Endothelial cell of umbilical vein (primary cell): Measurements from ENCODE around the gene SSB. TPM values are rescaled to one million over a fixed set of nuclear protein-coding genes. Genes with fewer than 3 reads are reported as not detected.

Experiments
- BruUV-seq: library from RNA; stranded (reverse); fragments of 400-500 nt; replicated peaks from 2 replicates; lab custom pipeline; 2021; lab: Mats Ljungman, UMichigan
- CTCF ChIA-PET: fragments of 300-600, 350-600 bp; sonication (Branson Sonifier 250); formaldehyde crosslinking; loops from one replicate; lab custom pipeline; 2021; ENCODE audit warnings: antibody characterized with exemption, inconsistent platforms; lab: Charles Lee
- POLR2A ChIA-PET: fragments of 300-600, 350-600 bp; sonication (Branson Sonifier 250); formaldehyde crosslinking; loops from one replicate; lab custom pipeline; 2021; ENCODE audit warnings: antibody characterized with exemption, inconsistent platforms; lab: Charles Lee
- DNase-seq: peaks from one replicate; pipeline ENCODE4 v3.0.0-alpha.2; 2011; ENCODE audit warnings: low read depth, low spot score
- FAIRE-seq: peaks from 2 replicates; lab custom pipeline; 2011; peaks lifted over from hg19 to GRCh38; lab: Jason Lieb, UNC
- H2AFZ ChIP-seq: 2 replicates; pipeline ENCODE4 v1.6.0; 2012; ENCODE audit warnings: low read depth, low read length, control low read depth, inconsistent platforms
- H3K27ac ChIP-seq: 2 replicates; pipeline ENCODE4 v1.5.1; 2011; ENCODE audit warnings: low read depth, mild to moderate bottlenecking, control low read depth, low read length, moderate library complexity; ENCODE audit not compliant: insufficient read depth
- H3K27me3 ChIP-seq, 2 experiments: 2 replicates each; pipeline versions ENCODE4 v1.6.0 to v1.6.1; 2011; ENCODE audit warnings: low read length in 2 of 2, mixed read lengths in 1 of 2; ENCODE audit not compliant: control insufficient read depth in 2 of 2, insufficient read depth in 2 of 2
- H3K36me3 ChIP-seq, 2 experiments: 2 replicates in 1 of 2; 3 replicates in 1 of 2; pipeline ENCODE4 v1.5.1; 2011; ENCODE audit warnings: low read length in 2 of 2, mild to moderate bottlenecking in 1 of 2, moderate library complexity in 1 of 2; ENCODE audit not compliant: control insufficient read depth in 2 of 2, insufficient read depth in 2 of 2; ENCODE audit errors: extremely low read depth in 1 of 2
- H3K4me1 ChIP-seq: 3 replicates; pipeline ENCODE4 v1.5.1; 2011; ENCODE audit warnings: mild to moderate bottlenecking, low read length; ENCODE audit not compliant: control insufficient read depth, insufficient read depth; ENCODE audit errors: extremely low read depth
- H3K4me2 ChIP-seq: 2 replicates; pipeline ENCODE4 v1.6.1; 2011; ENCODE audit warnings: low read length, control low read depth, mixed read lengths; ENCODE audit not compliant: insufficient read depth
- H3K4me3 ChIP-seq, 3 experiments: fragments of 200-600 bp in 1 of 3; sonication (generic), shearing (Covaris generic) in 1 of 3; replicated peaks in 1 of 3; 2 replicates each; pipeline ENCODE4 v1.5.1; 2011 to 2016; ENCODE audit warnings: control low read depth in 3 of 3, low read length in 3 of 3, mild to moderate bottlenecking in 2 of 3, inconsistent platforms in 1 of 3, low read depth in 1 of 3, moderate library complexity in 1 of 3; ENCODE audit not compliant: insufficient read depth in 1 of 3
- H3K79me2 ChIP-seq: 2 replicates; pipeline ENCODE4 v1.6.0; 2012; ENCODE audit warnings: low read length, inconsistent platforms; ENCODE audit not compliant: control insufficient read depth, insufficient read depth
- H3K9ac ChIP-seq: replicated peaks from 2 replicates; pipeline ENCODE3; 2011; ENCODE audit warnings: low read length, control low read depth; ENCODE audit not compliant: insufficient read depth; ENCODE audit errors: extremely low read depth
- H3K9me1 ChIP-seq: replicated peaks from 3 replicates; pipeline ENCODE4 v1.6.0; 2011; ENCODE audit warnings: mild to moderate bottlenecking, low read length; ENCODE audit not compliant: control insufficient read depth, insufficient read depth; ENCODE audit errors: extremely low read depth
- H3K9me3 ChIP-seq: replicated peaks from 2 replicates; pipeline ENCODE4 v1.5.1; 2012; ENCODE audit warnings: low read length, inconsistent platforms; ENCODE audit not compliant: control insufficient read depth, insufficient read depth
- H4K20me1 ChIP-seq: replicated peaks from 2 replicates; pipeline ENCODE3; 2011; ENCODE audit warnings: mild to moderate bottlenecking, low read length; ENCODE audit not compliant: control insufficient read depth, insufficient read depth; ENCODE audit errors: extremely low read depth
- EZH2 ChIP-seq: IDR thresholded peaks from 2 replicates; pipeline ENCODE4 v1.6.1; 2012; ENCODE audit warnings: borderline replicate concordance, low read depth, mild to moderate bottlenecking, moderate library complexity, low read length, inconsistent platforms; ENCODE audit not compliant: severe bottlenecking
- FOS ChIP-seq: IDR thresholded peaks from 2 replicates; pipeline ENCODE4 v1.6.1; 2011; ENCODE audit warnings: mild to moderate bottlenecking, low read length, moderate library complexity, borderline replicate concordance; ENCODE audit not compliant: insufficient read depth
- GATA2 ChIP-seq: IDR thresholded peaks from 2 replicates; pipeline ENCODE4 v1.7.0; 2011; ENCODE audit warnings: low read depth, mild to moderate bottlenecking, moderate library complexity, mixed read lengths, low read length; ENCODE audit not compliant: insufficient read length, insufficient read depth
- JUN ChIP-seq: IDR thresholded peaks from 2 replicates; pipeline ENCODE4 v1.6.1; 2011; ENCODE audit warnings: borderline replicate concordance, low read depth; ENCODE audit not compliant: insufficient read length, insufficient read depth
- MYC ChIP-seq: IDR thresholded peaks from one replicate; pipeline ENCODE4 v1.6.1; 2011; ENCODE audit warnings: mild to moderate bottlenecking, low read depth, low read length
- POLR2AphosphoS5 ChIP-seq: IDR thresholded peaks from 2 replicates; pipeline ENCODE4 v1.6.1; 2012; ENCODE audit warnings: low read depth, mild to moderate bottlenecking, control low read depth, low read length, moderate library complexity; ENCODE audit not compliant: insufficient read depth
- dilution Hi-C: fragments of 300-500 bp; cut with MboI; formaldehyde crosslinking; loops from one replicate; pipeline ENCODE4 v1.15.0; 2019; ENCODE audit warnings: low sequenced_read_pairs; ENCODE audit not compliant: extremely low pct_ligation_motif_present
- intact Hi-C: fragments of 100-400 bp; cut with micrococcal nuclease; formaldehyde crosslinking; loops from one replicate; pipeline ENCODE4 v1.10.0; 2022
- polyA plus RNA-seq, 4 experiments: library from polyadenylated mRNA; depleted of rRNA in 3 of 4; stranded (reverse) in 3 of 4; unstranded in 1 of 4; fragments of >200 nt; gene quantifications; 2 replicates each; pipeline versions ENCODE4 v1.2.1 to v1.2.3, GENCODE V29; 2011 to 2012; ENCODE audit warnings: missing spikeins in 1 of 4
- total RNA-seq: library from RNA; stranded (reverse); gene quantifications from 2 replicates; pipeline ENCODE4 v1.2.3, GENCODE V29; 2021
- TF ChIP-seq, protein P1 (sequence below), 2 donors: IDR thresholded peaks; 1 replicate in 1 of 2; 2 replicates in 1 of 2; pipeline ENCODE4 v1.5.1; 2011; ENCODE audit warnings: low read length in 2 of 2, mild to moderate bottlenecking in 2 of 2, moderate library complexity in 2 of 2, control low read depth in 1 of 2, inconsistent platforms in 1 of 2, low read depth in 1 of 2; ENCODE audit not compliant: insufficient read depth in 1 of 2; ENCODE audit errors: extremely low read depth in 1 of 2

The SSB gene
- total and polyA plus RNA-seq, 2 donors (not counting 3 experiments of a cell fraction or from before 2014, with no cell fraction given), result 36.1 to 125 TPM

DNA sequence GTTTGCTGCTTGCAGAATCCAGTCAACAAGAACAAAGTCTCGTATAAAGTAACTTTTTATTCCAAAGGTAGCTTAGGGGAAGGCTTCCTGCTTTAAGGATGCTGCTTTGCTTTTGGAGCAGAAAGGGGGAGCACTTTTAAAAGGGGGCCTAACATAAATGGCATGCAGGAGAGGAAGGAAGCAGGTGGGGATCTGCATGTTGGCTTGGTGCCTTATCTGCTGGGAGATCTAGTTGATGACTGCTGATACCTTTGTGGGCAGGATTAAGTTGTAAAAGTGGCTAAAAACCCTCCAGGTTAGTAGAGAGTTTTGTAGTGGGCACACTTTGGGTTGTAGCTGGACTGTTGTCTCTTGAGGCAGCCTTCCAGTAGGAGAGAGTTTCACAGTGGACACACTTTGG is 51.0 kb downstream of the SSB start:
- dilution Hi-C loops, result no loop called here
- H3K4me2 ChIP-seq, result no peak overlapping the region
- DNase-seq, result no peak
- no peaks in the 10 kb centered on the region for H3K27me3 ChIP-seq
- ChIA-PET CTCF (interaction anchor here (0.6 kb wide), 1 partner anchor 16 kb away, joined by 3 read pairs; no protein-coding TSS in a partner anchor), POLR2A (no interaction called here)
- intact Hi-C loops, result no loop called here
- no peaks in the 10 kb centered on the region for H3K9me1 ChIP-seq
- no peak overlapping the region for H2AFZ ChIP-seq
- no peaks in the 10 kb centered on the region for H4K20me1 ChIP-seq
- no peak overlapping the region for H3K4me3 ChIP-seq
- no peaks in the 10 kb centered on the region for H3K36me3 ChIP-seq
- H3K79me2 ChIP-seq, result peaks cover 40% of the 10 kb centered on the region
- TF ChIP-seq MYC, result no peak
- no peak for TF ChIP-seq POLR2AphosphoS5
- TF ChIP-seq, protein P1, sequence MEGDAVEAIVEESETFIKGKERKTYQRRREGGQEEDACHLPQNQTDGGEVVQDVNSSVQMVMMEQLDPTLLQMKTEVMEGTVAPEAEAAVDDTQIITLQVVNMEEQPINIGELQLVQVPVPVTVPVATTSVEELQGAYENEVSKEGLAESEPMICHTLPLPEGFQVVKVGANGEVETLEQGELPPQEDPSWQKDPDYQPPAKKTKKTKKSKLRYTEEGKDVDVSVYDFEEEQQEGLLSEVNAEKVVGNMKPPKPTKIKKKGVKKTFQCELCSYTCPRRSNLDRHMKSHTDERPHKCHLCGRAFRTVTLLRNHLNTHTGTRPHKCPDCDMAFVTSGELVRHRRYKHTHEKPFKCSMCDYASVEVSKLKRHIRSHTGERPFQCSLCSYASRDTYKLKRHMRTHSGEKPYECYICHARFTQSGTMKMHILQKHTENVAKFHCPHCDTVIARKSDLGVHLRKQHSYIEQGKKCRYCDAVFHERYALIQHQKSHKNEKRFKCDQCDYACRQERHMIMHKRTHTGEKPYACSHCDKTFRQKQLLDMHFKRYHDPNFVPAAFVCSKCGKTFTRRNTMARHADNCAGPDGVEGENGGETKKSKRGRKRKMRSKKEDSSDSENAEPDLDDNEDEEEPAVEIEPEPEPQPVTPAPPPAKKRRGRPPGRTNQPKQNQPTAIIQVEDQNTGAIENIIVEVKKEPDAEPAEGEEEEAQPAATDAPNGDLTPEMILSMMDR (IDR thresholded peaks at IDR 0.05; ENCODE audit: extremely low read depth in 1 of 2, insufficient read depth in 1 of 2, low read depth in 1 of 2, low read length in 2 of 2), result no peak
- TF ChIP-seq EZH2, result no peak
- TF ChIP-seq GATA2, result peak; percentile 24
- no peak for TF ChIP-seq FOS
- TF ChIP-seq JUN, result no peak
- H3K4me1 ChIP-seq, result no peaks in the 10 kb centered on the region
- H3K9ac ChIP-seq, result no peak overlapping the region
- no peak for FAIRE-seq
- no TSS peak for BruUV-seq
- H3K9me3 ChIP-seq, result no peaks in the 10 kb centered on the region
- no peak overlapping the region for H3K27ac ChIP-seq
